Cardiac septum (tissue), 1 donor: Measurements from ENCODE around the gene RXFP2. TPM values are rescaled to one million over a fixed set of nuclear protein-coding genes. Genes with fewer than 3 reads are reported as not detected.

Experiments
- DNase-seq: peaks from one replicate; pipeline ENCODE4 v3.0.0-alpha.2; 2020; ENCODE audit warnings: low spot score
- intact Hi-C: fragments of 100-400 bp; cut with DNase I; formaldehyde crosslinking; loops from one replicate; pipeline ENCODE4 v1.14.0; 2022
- total RNA-seq: library from RNA; stranded (reverse); fragmentation: NEBNext Ultra II Directional; extraction: Animal tissue kit (Norgen Biotek cat#: 25700); gene quantifications from one replicate; pipeline ENCODE4 v1.2.1, GENCODE V29; 2021
- donor health status: DM: no; HTN: no; CAD: no.

The RXFP2 gene
- total RNA-seq, 1 donor from 2014 or later = not detected

- no peak for DNase-seq
- intact Hi-C loops = no loop called here
Observed at GRCh38 chr13:31814536-31814935, 75.2 kb downstream of the RXFP2 start.

GRCh38 chr13:31815361-31816144 is 76.2 kb downstream of the RXFP2 start:
- intact Hi-C loops = no loop called here
- no peak for DNase-seq

DNA sequence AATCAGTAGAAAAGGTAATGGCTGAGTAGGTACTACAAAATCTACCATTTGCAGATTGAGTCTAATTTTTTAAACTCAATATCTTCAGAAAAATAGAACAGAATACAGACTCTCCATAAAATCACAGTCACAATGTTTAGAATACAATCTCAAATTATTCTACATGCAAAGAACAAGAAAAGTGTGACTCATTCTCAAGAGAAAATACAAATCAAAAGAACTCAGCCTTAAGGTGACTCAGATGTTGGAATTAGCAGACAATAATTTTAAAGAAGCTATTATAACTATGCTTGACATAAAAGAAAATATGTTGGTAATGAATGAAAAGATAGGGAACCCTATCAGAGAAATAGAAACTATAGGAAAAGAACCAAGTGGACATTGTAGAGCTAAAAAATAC is 78.9 kb downstream of the RXFP2 start:
- intact Hi-C loops = no loop called here
- DNase-seq = no peak

DNA sequence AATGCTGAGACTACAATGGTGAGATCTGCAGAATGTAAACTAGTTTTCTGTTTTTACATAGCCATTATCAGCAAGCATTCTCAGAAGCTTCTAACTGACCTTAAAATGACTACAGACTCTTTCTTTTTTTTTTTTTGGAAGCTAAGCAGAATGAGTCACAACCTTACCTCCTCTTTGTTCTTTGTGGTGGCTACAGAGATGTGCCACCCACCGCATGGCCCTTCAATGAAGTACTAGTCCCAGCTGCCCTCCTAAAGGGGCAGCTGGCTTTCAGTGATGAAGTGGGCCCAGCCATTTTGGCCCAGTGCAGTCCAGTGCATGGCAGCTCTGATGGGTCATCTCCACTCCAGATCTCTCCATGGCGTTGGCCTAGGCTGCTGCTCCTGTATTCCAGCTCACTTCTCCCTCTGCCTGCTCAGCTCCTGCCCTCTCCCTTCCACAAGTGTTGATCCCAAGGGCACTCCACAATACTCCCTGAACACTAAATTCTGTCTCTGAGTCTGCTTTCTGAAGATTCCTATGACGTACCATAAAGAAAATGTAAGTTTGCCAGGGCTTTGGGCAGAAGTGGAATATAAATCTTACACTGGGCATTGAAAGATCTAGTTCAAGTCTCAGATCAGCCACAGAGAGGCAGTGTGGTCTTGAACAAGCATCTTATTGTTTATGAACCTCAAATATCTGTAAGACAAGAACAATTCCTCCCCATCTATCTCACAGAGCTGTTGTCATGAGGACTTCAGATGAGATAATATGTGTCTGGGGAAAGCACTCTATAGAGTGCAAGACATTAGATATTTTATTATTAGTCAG is 85.6 kb downstream of the RXFP2 start:
- no peak for DNase-seq

DNA sequence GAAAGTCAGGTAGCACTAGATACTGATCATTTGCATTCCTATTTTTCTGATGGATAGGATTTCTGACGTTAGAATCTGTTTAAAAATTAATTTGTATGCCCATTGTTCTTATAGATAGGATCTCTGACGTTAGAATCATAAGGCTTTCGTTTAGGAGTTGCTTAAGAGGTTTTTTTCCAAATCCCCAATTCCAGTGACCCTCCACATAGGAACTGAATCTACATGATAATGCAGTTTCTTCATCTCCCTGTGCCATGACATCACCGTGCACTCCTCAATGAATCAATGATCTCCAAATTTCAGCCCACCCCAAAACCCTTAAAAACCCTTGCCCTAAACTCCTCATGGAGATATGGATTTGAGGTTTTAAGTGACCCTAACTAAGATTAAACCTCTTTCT is 87.2 kb downstream of the RXFP2 start:
- intact Hi-C loops = loop anchor here (5.0 to 10.0 kb wide), 2 partner anchors 188 to 486 kb away; no protein-coding TSS in a partner anchor
- DNase-seq = no peak

More for the DNA sequence above, 85.6 kb downstream of the RXFP2 start:
- intact Hi-C loops = loop anchor here (5.0 to 10.0 kb wide), 2 partner anchors 190 to 487 kb away; no protein-coding TSS in a partner anchor

DNA sequence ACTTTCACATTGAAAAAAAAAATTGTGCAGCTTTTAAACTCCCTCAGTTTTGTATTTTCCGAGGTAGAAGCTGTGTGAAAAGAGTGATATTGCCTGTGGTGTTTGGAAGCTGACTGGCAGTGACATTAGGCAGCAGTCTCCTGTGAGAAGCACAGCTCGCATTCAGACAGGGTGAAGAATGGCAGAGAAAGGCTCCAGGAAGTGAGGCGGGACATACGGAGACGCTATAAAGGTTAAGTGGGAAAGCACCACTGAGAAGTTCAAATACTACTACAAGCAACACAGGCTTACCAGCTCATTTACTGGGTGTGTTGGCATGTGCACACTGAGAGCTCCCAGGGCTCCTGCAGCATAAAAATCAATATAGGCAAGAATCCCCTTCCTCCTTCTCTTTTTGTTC is 88.4 kb downstream of the RXFP2 start:
- intact Hi-C loops = loop anchor here (5.0 to 10.0 kb wide), 2 partner anchors 187 to 485 kb away; no protein-coding TSS in a partner anchor
- DNase-seq = no peak

GRCh38 chr13:31835932-31836331 is 96.6 kb downstream of the RXFP2 start:
- intact Hi-C loops = no loop called here
- DNase-seq = no peak

GRCh38 chr13:31843044-31843443 is 103.7 kb downstream of the RXFP2 start:
- intact Hi-C loops = no loop called here
- DNase-seq = no peak

DNA sequence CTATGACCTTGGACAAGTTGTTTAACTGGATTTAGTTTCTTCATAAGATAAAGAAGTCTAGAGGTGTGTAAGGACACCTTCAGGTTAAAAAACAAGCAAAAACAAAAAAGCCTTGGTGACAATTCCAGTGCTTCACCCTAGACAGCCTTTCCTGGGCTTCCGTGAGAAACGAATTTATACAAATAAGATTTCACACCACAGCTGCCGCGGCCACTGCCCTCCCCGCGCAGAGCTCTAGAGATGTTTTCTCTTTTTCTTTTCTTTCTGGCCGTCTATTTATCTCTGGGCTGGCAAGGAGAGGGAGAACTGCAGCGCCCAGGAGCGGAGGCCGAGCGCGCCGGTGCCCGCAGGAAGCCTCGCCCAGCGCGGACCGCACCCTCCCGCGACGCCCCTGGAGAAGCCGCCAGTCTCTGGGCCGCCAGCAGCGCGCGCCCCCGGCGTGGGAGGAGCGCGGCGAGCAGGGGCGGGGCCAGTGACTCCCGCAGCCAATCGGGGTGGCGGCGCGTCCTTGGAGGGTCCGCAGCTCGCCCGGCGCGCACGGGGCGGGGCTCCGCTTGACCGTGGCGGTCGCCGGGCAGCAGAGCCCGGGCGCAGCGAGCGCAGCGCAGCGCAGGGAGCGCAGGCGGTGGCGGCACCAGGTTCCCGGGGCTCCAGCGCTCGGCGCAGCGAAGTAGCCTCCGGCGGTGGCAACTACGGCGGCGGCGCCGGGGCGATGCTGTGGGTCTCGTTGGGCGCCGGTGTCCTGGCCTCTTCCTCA is 107.0 kb downstream of the RXFP2 start:
- intact Hi-C loops = no loop called here

DNA sequence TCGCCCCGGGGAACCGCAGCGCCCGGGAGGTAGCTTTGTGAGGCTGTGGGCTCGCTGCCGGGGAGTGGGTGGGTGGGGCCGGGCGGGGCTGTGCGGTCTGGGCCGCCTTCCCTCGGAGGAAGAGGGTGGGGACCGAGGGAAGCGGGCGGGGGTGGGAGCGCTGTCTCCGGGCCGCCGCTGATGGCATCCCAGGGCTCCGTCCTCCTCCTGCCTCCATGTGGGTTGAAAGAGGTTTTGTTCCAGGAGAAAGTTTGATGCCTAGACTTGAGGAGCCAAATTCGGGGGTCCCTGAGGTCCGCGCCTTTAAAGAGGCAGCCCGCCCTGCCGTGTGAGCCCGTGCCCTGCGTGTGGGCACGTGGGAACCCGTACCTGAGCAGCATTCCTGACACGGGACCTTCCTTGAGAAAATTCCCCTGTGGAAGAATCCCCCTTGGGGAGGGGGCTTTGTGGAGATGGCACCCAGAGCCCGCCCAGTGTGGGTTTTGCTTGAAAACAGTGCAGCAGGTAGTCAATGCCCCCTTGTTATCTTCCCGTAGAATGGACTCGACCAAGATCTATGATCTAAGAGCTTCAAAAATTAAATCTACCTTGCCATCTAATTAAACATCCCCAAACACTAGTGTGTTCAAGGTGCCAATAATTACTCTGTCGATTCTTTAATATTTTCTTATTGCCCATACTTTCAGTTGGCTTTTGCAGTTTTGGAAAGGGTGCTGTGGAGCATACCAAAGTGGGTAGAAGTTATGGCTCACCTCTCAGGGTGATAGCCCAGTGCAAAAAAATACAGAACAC is 107.8 kb downstream of the RXFP2 start:
- intact Hi-C loops = no loop called here
- no peak for DNase-seq

More for the DNA sequence above, 107.0 kb downstream of the RXFP2 start:
- DNase-seq = peak; percentile 96

DNA sequence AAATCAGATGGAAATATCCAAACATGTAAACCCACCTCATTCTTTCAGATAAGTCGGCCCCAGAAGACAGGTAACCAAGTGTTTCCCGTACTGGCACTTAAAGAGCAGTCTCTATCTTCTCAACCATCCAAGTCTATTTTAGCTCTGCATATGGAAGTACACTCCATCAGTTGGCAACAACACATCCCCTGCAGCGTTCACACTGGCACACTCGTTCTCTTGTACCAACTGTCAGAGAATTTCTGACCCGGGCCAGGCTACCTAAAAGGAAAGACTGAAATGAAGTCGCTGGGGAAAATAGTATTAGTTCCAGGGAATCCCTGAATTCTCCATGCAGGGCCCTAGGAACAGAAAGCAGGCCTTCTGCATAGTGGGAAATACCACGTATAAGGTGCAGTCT is 109.3 kb downstream of the RXFP2 start:
- intact Hi-C loops = no loop called here
- no peak for DNase-seq

GRCh38 chr13:31849206-31849605 is 109.9 kb downstream of the RXFP2 start:
- DNase-seq = no peak
- intact Hi-C loops = no loop called here

GRCh38 chr13:31850041-31850555 is 110.8 kb downstream of the RXFP2 start:
- DNase-seq = no peak
- intact Hi-C loops = loop anchor here (2.0 kb wide), 1 partner anchor 41 kb away; no protein-coding TSS in a partner anchor

GRCh38 chr13:31851216-31851615 is 111.9 kb downstream of the RXFP2 start:
- intact Hi-C loops = loop anchor here (2.0 kb wide), 1 partner anchor 40 kb away; no protein-coding TSS in a partner anchor
- DNase-seq = no peak
